Chondrocyte (in vitro differentiated cells): Measurements from ENCODE around the gene CABLES1. TPM values are rescaled to one million over a fixed set of nuclear protein-coding genes. Genes with fewer than 3 reads are reported as not detected.
"Not testable (repeated sequence)": the region's sequence is repeated elsewhere in the genome, so short reads cannot be mapped to it uniquely, and the experiment has no call there.

Source experiments
- DNase-seq: peaks from one replicate; pipeline ENCODE4 v3.0.0; 2021; ENCODE audit warnings: mixed read lengths, low spot score
- H3K27ac Mint-ChIP-seq: one replicate; pipeline ENCODE4 v1.8.0; 2021; ENCODE audit warnings: mild to moderate bottlenecking, moderate library complexity, mixed read lengths; ENCODE audit not compliant: unreplicated experiment
- H3K27me3 Mint-ChIP-seq: 2 replicates; pipeline ENCODE4 v1.8.0; 2021; ENCODE audit warnings: low read depth, mixed read lengths
- H3K36me3 Mint-ChIP-seq: 2 replicates; pipeline ENCODE4 v1.8.0; 2021; ENCODE audit warnings: low read depth, mixed read lengths
- H3K4me1 Mint-ChIP-seq: 2 replicates; pipeline ENCODE4 v1.8.0; 2021; ENCODE audit warnings: low read depth, mild to moderate bottlenecking, mixed read lengths
- H3K4me3 Mint-ChIP-seq: one replicate; pipeline ENCODE4 v1.8.0; 2021; ENCODE audit warnings: mild to moderate bottlenecking, moderate library complexity, mixed read lengths; ENCODE audit not compliant: unreplicated experiment
- H3K9me3 Mint-ChIP-seq: 2 replicates; pipeline ENCODE4 v1.8.0; 2021; ENCODE audit warnings: low read depth, mixed read lengths
- CTCF ChIP-seq: fragments of 200-600 bp; sonication (generic); IDR thresholded peaks from 2 replicates; pipeline ENCODE4 v1.5.0; 2021; ENCODE audit warnings: antibody characterized with exemption, mild to moderate bottlenecking, moderate library complexity
- total RNA-seq: library from RNA; stranded (reverse); gene quantifications from 3 replicates; pipeline ENCODE4 v1.2.1, GENCODE V29; 2021

The CABLES1 gene
- total RNA-seq, 1 donor from 2014 or later: 29.3 TPM

GRCh38 chr18:23238651-23239349 is 103.5 kb downstream of the CABLES1 start:
- Mint-ChIP-seq H3K27ac (peak overlapping the region; percentile 80), H3K4me3 (no peak overlapping the region), H3K4me1 (peaks cover 36% of the 10 kb centered on the region), H3K36me3 (peaks cover 14% of the 10 kb centered on the region), H3K27me3 (no peaks in the 10 kb centered on the region), H3K9me3 (no peaks in the 10 kb centered on the region)
- no peak for DNase-seq
- no peak for TF ChIP-seq CTCF

- no peak for DNase-seq
- TF ChIP-seq CTCF: no peak
- Mint-ChIP-seq H3K4me1 (peaks cover 35% of the 10 kb centered on the region), H3K9me3 (no peaks in the 10 kb centered on the region), H3K27me3 (no peaks in the 10 kb centered on the region), H3K36me3 (peaks cover 10% of the 10 kb centered on the region), H3K4me3 (no peak overlapping the region), H3K27ac (no peak overlapping the region)
Measured at GRCh38 chr18:23239350-23239692, 104.0 kb downstream of the CABLES1 start.

GRCh38 chr18:23239885-23240608 is 104.8 kb downstream of the CABLES1 start:
- Mint-ChIP-seq H3K27me3 (no peaks in the 10 kb centered on the region), H3K4me1 (peaks cover 28% of the 10 kb centered on the region)
- no peak for DNase-seq

GRCh38 chr18:23240609-23240930 is 105.3 kb downstream of the CABLES1 start:
- Mint-ChIP-seq H3K9me3 (no peaks in the 10 kb centered on the region), H3K27me3 (no peaks in the 10 kb centered on the region), H3K4me1 (peaks cover 28% of the 10 kb centered on the region), H3K36me3 (peaks cover 8% of the 10 kb centered on the region), H3K27ac (no peak overlapping the region), H3K4me3 (no peak overlapping the region)
- DNase-seq: no peak
- TF ChIP-seq CTCF: no peak

More at GRCh38 chr18:23239885-23240608, 104.8 kb downstream of the CABLES1 start:
- Mint-ChIP-seq H3K9me3 (no peaks in the 10 kb centered on the region), H3K27ac (peak overlapping the region; percentile 32), H3K4me3 (no peak overlapping the region), H3K36me3 (peaks cover 8% of the 10 kb centered on the region)
- no peak for TF ChIP-seq CTCF

- H3K9me3 Mint-ChIP-seq, DNase-seq, H3K4me3 Mint-ChIP-seq, H3K27me3 Mint-ChIP-seq, H3K36me3 Mint-ChIP-seq, H3K27ac Mint-ChIP-seq: not testable (repeated sequence)
- peaks cover 23% of the 10 kb centered on the region for H3K4me1 Mint-ChIP-seq
Measured at GRCh38 chr18:23241833-23242496, 106.7 kb downstream of the CABLES1 start.
